Uterus (tissue), 4 donors: ENCODE data around the gene CMC1. TPM values are rescaled to one million over a fixed set of nuclear protein-coding genes. Genes with fewer than 3 reads are reported as not detected.

Source experiments
- DNase-seq, 2 donors: peaks; one replicate each; pipeline ENCODE4 v3.0.0-alpha.2; 2019 to 2020
- H3K27ac ChIP-seq, 2 donors: fragments of 200-600 bp; sonication (generic); 1 replicate in 1 of 2; 2 replicates in 1 of 2; pipeline ENCODE4 v1.5.1; 2016 to 2018
- H3K27me3 ChIP-seq, 2 donors: fragments of 200-600 bp; sonication (generic); one replicate each; pipeline ENCODE4 v1.5.1; 2018 to 2019; ENCODE audit warnings: control low read depth in 1 of 2
- H3K36me3 ChIP-seq, 2 donors: fragments of 200-600 bp; sonication (generic); one replicate each; pipeline ENCODE4 v1.5.1; 2019; ENCODE audit warnings: control low read depth in 1 of 2
- H3K4me1 ChIP-seq, 2 donors: fragments of 200-600 bp; sonication (generic); one replicate each; pipeline ENCODE4 v1.5.1; 2018 to 2019; ENCODE audit warnings: control low read depth in 1 of 2
- H3K4me3 ChIP-seq, 2 donors: fragments of 200-600 bp; sonication (generic); 1 replicate in 1 of 2; 2 replicates in 1 of 2; pipeline ENCODE4 v1.5.1; 2018 to 2019; ENCODE audit warnings: mild to moderate bottlenecking in 1 of 2
- H3K9me3 ChIP-seq, 2 donors: fragments of 200-600 bp; sonication (generic); one replicate each; pipeline ENCODE4 v1.5.1; 2019; ENCODE audit warnings: control low read depth in 1 of 2
- POLR2A ChIP-seq, 2 donors: fragments of 450-650 bp; IDR thresholded peaks; one replicate each; pipeline ENCODE4 v1.6.1; 2016; ENCODE audit warnings: antibody characterized with exemption in 2 of 2, mild to moderate bottlenecking in 1 of 2, moderate library complexity in 1 of 2
- intact Hi-C: fragments of 100-400 bp; cut with DNase I; formaldehyde crosslinking; loops from one replicate; pipeline ENCODE4 v1.15.1; 2023; ENCODE audit warnings: low total_unique reads
- total RNA-seq, 4 donors: library from RNA; depleted of rRNA in 3 of 4; stranded (reverse); fragments of >200 nt in 3 of 4; gene quantifications; one replicate each; pipeline versions ENCODE4 v1.1.0 to v1.2.4, GENCODE V29; 2014 to 2023
- TF ChIP-seq, protein P1 (sequence below), 4 experiments: fragments of 200-600 bp in 2 of 4; fragments of 450-650 bp in 2 of 4; sonication (generic) in 2 of 4; IDR thresholded peaks; one replicate each; pipeline ENCODE4 v1.5.1; 2016 to 2019; ENCODE audit warnings: antibody characterized with exemption in 4 of 4, mild to moderate bottlenecking in 2 of 4, moderate library complexity in 1 of 4
- donor health status: DM: yes; HTN: yes; CAD: no.

The CMC1 gene
- total RNA-seq, 4 donors from 2014 or later, result 2.0 to 17.8 (median 3.9) TPM

DNA sequence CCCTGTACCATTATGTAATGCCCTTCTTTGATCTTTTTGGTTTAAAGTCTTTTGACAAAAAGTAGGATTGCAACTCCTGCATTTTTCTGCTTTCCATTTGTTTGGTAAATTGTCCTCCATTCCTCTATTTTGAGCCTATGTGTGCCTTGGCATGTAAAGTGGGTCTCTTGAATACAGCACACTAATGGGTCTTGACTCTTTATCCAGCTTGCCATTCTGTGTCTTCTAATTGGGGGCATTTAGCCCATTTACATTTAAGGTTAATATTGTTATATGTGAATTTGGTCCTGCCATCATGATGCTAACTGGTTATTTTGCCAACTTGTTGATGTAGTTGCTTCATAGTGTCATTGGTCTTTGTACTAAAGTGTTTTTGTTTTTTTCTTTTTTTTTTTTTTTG, 32.4 kb downstream of the CMC1 start:
- intact Hi-C loops, result no loop called here
- no peaks in the 10 kb centered on the region for H3K27me3 ChIP-seq
- no peak overlapping the region for H3K27ac ChIP-seq
- H3K4me3 ChIP-seq, result no peak overlapping the region
- no peaks in the 10 kb centered on the region for H3K36me3 ChIP-seq
- no peaks in the 10 kb centered on the region for H3K4me1 ChIP-seq
- H3K9me3 ChIP-seq, result peaks cover 0 to 12% of the 10 kb centered on the region in 2 donors
- TF ChIP-seq, protein P1, sequence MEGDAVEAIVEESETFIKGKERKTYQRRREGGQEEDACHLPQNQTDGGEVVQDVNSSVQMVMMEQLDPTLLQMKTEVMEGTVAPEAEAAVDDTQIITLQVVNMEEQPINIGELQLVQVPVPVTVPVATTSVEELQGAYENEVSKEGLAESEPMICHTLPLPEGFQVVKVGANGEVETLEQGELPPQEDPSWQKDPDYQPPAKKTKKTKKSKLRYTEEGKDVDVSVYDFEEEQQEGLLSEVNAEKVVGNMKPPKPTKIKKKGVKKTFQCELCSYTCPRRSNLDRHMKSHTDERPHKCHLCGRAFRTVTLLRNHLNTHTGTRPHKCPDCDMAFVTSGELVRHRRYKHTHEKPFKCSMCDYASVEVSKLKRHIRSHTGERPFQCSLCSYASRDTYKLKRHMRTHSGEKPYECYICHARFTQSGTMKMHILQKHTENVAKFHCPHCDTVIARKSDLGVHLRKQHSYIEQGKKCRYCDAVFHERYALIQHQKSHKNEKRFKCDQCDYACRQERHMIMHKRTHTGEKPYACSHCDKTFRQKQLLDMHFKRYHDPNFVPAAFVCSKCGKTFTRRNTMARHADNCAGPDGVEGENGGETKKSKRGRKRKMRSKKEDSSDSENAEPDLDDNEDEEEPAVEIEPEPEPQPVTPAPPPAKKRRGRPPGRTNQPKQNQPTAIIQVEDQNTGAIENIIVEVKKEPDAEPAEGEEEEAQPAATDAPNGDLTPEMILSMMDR (IDR thresholded peaks at IDR 0.05), result no peak
- no peak for TF ChIP-seq POLR2A (IDR thresholded peaks at IDR 0.05)
- DNase-seq, result no peak

DNA sequence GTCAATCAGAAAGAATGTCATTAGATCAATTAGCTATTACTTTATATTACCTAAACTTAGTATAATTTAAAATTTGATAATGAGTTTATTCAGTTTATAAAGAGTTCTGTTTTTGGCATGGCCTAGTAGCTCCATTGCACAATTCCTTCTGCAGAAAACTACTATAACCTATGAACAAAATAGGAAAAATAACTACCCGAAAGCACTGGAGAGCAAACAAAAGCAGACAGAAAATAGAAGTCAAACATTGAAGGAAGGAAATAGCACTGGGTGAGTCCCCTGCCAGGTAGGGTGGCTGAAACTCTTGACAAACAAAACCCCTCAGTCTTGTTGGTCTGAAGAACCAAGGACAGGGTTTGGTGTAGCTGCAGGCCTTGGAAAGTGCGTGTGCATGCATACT, 37.5 kb downstream of the CMC1 start:
- H3K9me3 ChIP-seq, result peaks cover 0 to 7% of the 10 kb centered on the region in 2 donors

DNA sequence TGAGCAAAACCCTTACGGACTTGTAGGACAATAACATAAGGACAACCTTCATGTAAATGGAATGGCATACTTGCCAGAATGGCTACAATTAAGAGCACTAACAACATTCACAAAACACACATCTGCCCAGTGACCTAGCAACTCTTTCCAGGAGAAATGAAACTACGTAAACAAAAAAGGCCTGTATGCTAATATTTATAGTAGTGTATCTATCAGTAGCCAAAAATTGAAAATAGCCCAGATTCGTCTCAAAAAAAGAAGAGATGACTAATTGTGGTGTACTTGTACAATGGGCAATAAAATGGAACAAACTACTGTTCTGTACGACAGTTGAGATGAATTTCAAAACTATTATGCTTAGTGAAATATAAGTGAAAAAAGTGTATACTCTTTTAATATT, 38.4 kb downstream of the CMC1 start:
- Histone ChIP-seq H3K36me3 (no peaks in the 10 kb centered on the region), H3K27me3 (no peaks in the 10 kb centered on the region), H3K4me3 (no peak overlapping the region), H3K4me1 (no peaks in the 10 kb centered on the region), H3K27ac (no peak overlapping the region), H3K9me3 (no peaks in the 10 kb centered on the region)
- intact Hi-C loops, result no loop called here
- no peak for TF ChIP-seq POLR2A (IDR thresholded peaks at IDR 0.05)
- TF ChIP-seq, protein P1 (IDR thresholded peaks at IDR 0.05), result no peak
- DNase-seq, result no peak

More for the DNA sequence above, 37.5 kb downstream of the CMC1 start:
- Histone ChIP-seq H3K27ac (no peak overlapping the region), H3K4me1 (no peaks in the 10 kb centered on the region), H3K27me3 (no peaks in the 10 kb centered on the region), H3K36me3 (no peaks in the 10 kb centered on the region), H3K4me3 (no peak overlapping the region)
- intact Hi-C loops, result no loop called here
- DNase-seq, result no peak
- TF ChIP-seq, protein P1 (IDR thresholded peaks at IDR 0.05), result no peak
- TF ChIP-seq POLR2A (IDR thresholded peaks at IDR 0.05), result no peak

DNA sequence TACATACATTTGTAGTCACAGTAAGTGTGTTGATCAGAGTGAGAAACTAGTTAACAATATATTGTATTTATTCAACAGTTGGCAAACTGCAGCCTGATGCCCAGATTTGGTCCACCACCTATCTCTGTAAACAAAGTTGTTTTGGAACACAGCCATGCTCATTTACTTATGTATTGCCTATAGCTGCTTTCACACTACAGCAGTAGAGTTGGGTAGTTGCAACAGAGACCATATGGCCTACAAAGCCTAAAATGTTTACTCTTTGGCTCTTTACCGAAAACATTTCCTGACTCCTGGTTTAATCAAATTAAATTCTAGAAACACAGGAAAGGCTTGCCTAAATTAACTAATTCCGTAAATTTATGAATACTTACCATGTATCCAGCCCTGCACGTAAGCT, 39.4 kb downstream of the CMC1 start:
- H3K27ac ChIP-seq, result no peak overlapping the region
- TF ChIP-seq POLR2A (IDR thresholded peaks at IDR 0.05), result no peak
- TF ChIP-seq, protein P1 (IDR thresholded peaks at IDR 0.05), result no peak
- intact Hi-C loops, result no loop called here
- DNase-seq, result no peak
- H3K4me1 ChIP-seq, result no peaks in the 10 kb centered on the region
- no peak overlapping the region for H3K4me3 ChIP-seq
- H3K9me3 ChIP-seq, result no peaks in the 10 kb centered on the region
- H3K36me3 ChIP-seq, result no peaks in the 10 kb centered on the region
- H3K27me3 ChIP-seq, result no peaks in the 10 kb centered on the region

DNA sequence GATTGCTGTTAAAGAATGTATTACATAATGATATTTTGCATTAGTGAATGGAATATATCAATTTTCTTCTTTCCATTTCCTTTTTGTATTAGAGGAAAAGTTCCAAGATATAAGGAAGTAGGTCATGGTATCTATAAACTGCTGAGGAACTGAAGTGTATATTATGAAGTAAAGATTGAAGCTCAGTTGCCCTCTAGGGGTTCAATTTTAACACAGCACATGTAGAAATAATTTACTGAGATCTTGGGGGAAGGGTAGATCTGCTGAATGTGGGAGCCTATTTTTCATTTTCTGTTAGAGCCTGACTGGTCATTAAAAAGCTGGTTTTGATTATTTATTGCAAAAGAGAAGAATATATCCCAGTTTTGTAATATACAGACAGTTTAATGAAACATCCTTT, 45.2 kb downstream of the CMC1 start:
- no peaks in the 10 kb centered on the region for H3K4me1 ChIP-seq
- H3K27ac ChIP-seq, result no peak overlapping the region
- no peaks in the 10 kb centered on the region for H3K9me3 ChIP-seq
- TF ChIP-seq, protein P1 (IDR thresholded peaks at IDR 0.05), result peak; percentile 25 to 50 (median 32)
- no peak for TF ChIP-seq POLR2A (IDR thresholded peaks at IDR 0.05)
- no peak for DNase-seq
- no peaks in the 10 kb centered on the region for H3K36me3 ChIP-seq
- intact Hi-C loops, result no loop called here
- H3K4me3 ChIP-seq, result no peak overlapping the region
- no peaks in the 10 kb centered on the region for H3K27me3 ChIP-seq
